Endothelial cell of umbilical vein (primary cell): ENCODE data around the gene STRN3. TPM values are rescaled to one million over a fixed set of nuclear protein-coding genes. Genes with fewer than 3 reads are reported as not detected.

Experiments used
- BruUV-seq: library from RNA; stranded (reverse); fragments of 400-500 nt; replicated peaks from 2 replicates; lab custom pipeline; 2021; lab: Mats Ljungman, UMichigan
- CTCF ChIA-PET: fragments of 300-600, 350-600 bp; sonication (Branson Sonifier 250); formaldehyde crosslinking; loops from one replicate; lab custom pipeline; 2021; ENCODE audit warnings: antibody characterized with exemption, inconsistent platforms; lab: Charles Lee
- POLR2A ChIA-PET: fragments of 300-600, 350-600 bp; sonication (Branson Sonifier 250); formaldehyde crosslinking; loops from one replicate; lab custom pipeline; 2021; ENCODE audit warnings: antibody characterized with exemption, inconsistent platforms; lab: Charles Lee
- DNase-seq: peaks from one replicate; pipeline ENCODE4 v3.0.0-alpha.2; 2011; ENCODE audit warnings: low read depth, low spot score
- FAIRE-seq: peaks from 2 replicates; lab custom pipeline; 2011; peaks lifted over from hg19 to GRCh38; lab: Jason Lieb, UNC
- H2AFZ ChIP-seq: 2 replicates; pipeline ENCODE4 v1.6.0; 2012; ENCODE audit warnings: low read depth, low read length, control low read depth, inconsistent platforms
- H3K27ac ChIP-seq: 2 replicates; pipeline ENCODE4 v1.5.1; 2011; ENCODE audit warnings: low read depth, mild to moderate bottlenecking, control low read depth, low read length, moderate library complexity; ENCODE audit not compliant: insufficient read depth
- H3K27me3 ChIP-seq, 2 experiments: 2 replicates each; pipeline versions ENCODE4 v1.6.0 to v1.6.1; 2011; ENCODE audit warnings: low read length in 2 of 2, mixed read lengths in 1 of 2; ENCODE audit not compliant: control insufficient read depth in 2 of 2, insufficient read depth in 2 of 2
- H3K36me3 ChIP-seq, 2 experiments: 2 replicates in 1 of 2; 3 replicates in 1 of 2; pipeline ENCODE4 v1.5.1; 2011; ENCODE audit warnings: low read length in 2 of 2, mild to moderate bottlenecking in 1 of 2, moderate library complexity in 1 of 2; ENCODE audit not compliant: control insufficient read depth in 2 of 2, insufficient read depth in 2 of 2; ENCODE audit errors: extremely low read depth in 1 of 2
- H3K4me1 ChIP-seq: 3 replicates; pipeline ENCODE4 v1.5.1; 2011; ENCODE audit warnings: mild to moderate bottlenecking, low read length; ENCODE audit not compliant: control insufficient read depth, insufficient read depth; ENCODE audit errors: extremely low read depth
- H3K4me2 ChIP-seq: 2 replicates; pipeline ENCODE4 v1.6.1; 2011; ENCODE audit warnings: low read length, control low read depth, mixed read lengths; ENCODE audit not compliant: insufficient read depth
- H3K4me3 ChIP-seq, 3 experiments: fragments of 200-600 bp in 1 of 3; sonication (generic), shearing (Covaris generic) in 1 of 3; replicated peaks in 1 of 3; 2 replicates each; pipeline ENCODE4 v1.5.1; 2011 to 2016; ENCODE audit warnings: control low read depth in 3 of 3, low read length in 3 of 3, mild to moderate bottlenecking in 2 of 3, inconsistent platforms in 1 of 3, low read depth in 1 of 3, moderate library complexity in 1 of 3; ENCODE audit not compliant: insufficient read depth in 1 of 3
- H3K79me2 ChIP-seq: 2 replicates; pipeline ENCODE4 v1.6.0; 2012; ENCODE audit warnings: low read length, inconsistent platforms; ENCODE audit not compliant: control insufficient read depth, insufficient read depth
- H3K9ac ChIP-seq: replicated peaks from 2 replicates; pipeline ENCODE3; 2011; ENCODE audit warnings: low read length, control low read depth; ENCODE audit not compliant: insufficient read depth; ENCODE audit errors: extremely low read depth
- H3K9me1 ChIP-seq: replicated peaks from 3 replicates; pipeline ENCODE4 v1.6.0; 2011; ENCODE audit warnings: mild to moderate bottlenecking, low read length; ENCODE audit not compliant: control insufficient read depth, insufficient read depth; ENCODE audit errors: extremely low read depth
- H3K9me3 ChIP-seq: replicated peaks from 2 replicates; pipeline ENCODE4 v1.5.1; 2012; ENCODE audit warnings: low read length, inconsistent platforms; ENCODE audit not compliant: control insufficient read depth, insufficient read depth
- H4K20me1 ChIP-seq: replicated peaks from 2 replicates; pipeline ENCODE3; 2011; ENCODE audit warnings: mild to moderate bottlenecking, low read length; ENCODE audit not compliant: control insufficient read depth, insufficient read depth; ENCODE audit errors: extremely low read depth
- CTCF ChIP-seq, 2 donors: IDR thresholded peaks; 1 replicate in 1 of 2; 2 replicates in 1 of 2; pipeline ENCODE4 v1.5.1; 2011; ENCODE audit warnings: low read length in 2 of 2, mild to moderate bottlenecking in 2 of 2, moderate library complexity in 2 of 2, control low read depth in 1 of 2, inconsistent platforms in 1 of 2, low read depth in 1 of 2; ENCODE audit not compliant: insufficient read depth in 1 of 2; ENCODE audit errors: extremely low read depth in 1 of 2
- FOS ChIP-seq: IDR thresholded peaks from 2 replicates; pipeline ENCODE4 v1.6.1; 2011; ENCODE audit warnings: mild to moderate bottlenecking, low read length, moderate library complexity, borderline replicate concordance; ENCODE audit not compliant: insufficient read depth
- GATA2 ChIP-seq: IDR thresholded peaks from 2 replicates; pipeline ENCODE4 v1.7.0; 2011; ENCODE audit warnings: low read depth, mild to moderate bottlenecking, moderate library complexity, mixed read lengths, low read length; ENCODE audit not compliant: insufficient read length, insufficient read depth
- JUN ChIP-seq: IDR thresholded peaks from 2 replicates; pipeline ENCODE4 v1.6.1; 2011; ENCODE audit warnings: borderline replicate concordance, low read depth; ENCODE audit not compliant: insufficient read length, insufficient read depth
- MAX ChIP-seq: IDR thresholded peaks from 2 replicates; pipeline ENCODE4 v1.6.1; 2011; ENCODE audit not compliant: insufficient read depth, insufficient read length
- MYC ChIP-seq: IDR thresholded peaks from one replicate; pipeline ENCODE4 v1.6.1; 2011; ENCODE audit warnings: mild to moderate bottlenecking, low read depth, low read length
- POLR2A ChIP-seq: IDR thresholded peaks from 2 replicates; pipeline ENCODE4 v1.6.1; 2012; ENCODE audit warnings: low read depth, mild to moderate bottlenecking, control low read depth, low read length
- POLR2AphosphoS5 ChIP-seq: IDR thresholded peaks from 2 replicates; pipeline ENCODE4 v1.6.1; 2012; ENCODE audit warnings: low read depth, mild to moderate bottlenecking, control low read depth, low read length, moderate library complexity; ENCODE audit not compliant: insufficient read depth
- dilution Hi-C: fragments of 300-500 bp; cut with MboI; formaldehyde crosslinking; loops from one replicate; pipeline ENCODE4 v1.15.0; 2019; ENCODE audit warnings: low sequenced_read_pairs; ENCODE audit not compliant: extremely low pct_ligation_motif_present
- intact Hi-C: fragments of 100-400 bp; cut with micrococcal nuclease; formaldehyde crosslinking; loops from one replicate; pipeline ENCODE4 v1.10.0; 2022
- polyA plus RNA-seq, 4 experiments: library from polyadenylated mRNA; depleted of rRNA in 3 of 4; stranded (reverse) in 3 of 4; unstranded in 1 of 4; fragments of >200 nt; gene quantifications; 2 replicates each; pipeline versions ENCODE4 v1.2.1 to v1.2.3, GENCODE V29; 2011 to 2012; ENCODE audit warnings: missing spikeins in 1 of 4
- total RNA-seq: library from RNA; stranded (reverse); gene quantifications from 2 replicates; pipeline ENCODE4 v1.2.3, GENCODE V29; 2021

STRN3 gene
- total and polyA plus RNA-seq, 2 donors (not counting 3 experiments of a cell fraction or from before 2014, with no cell fraction given), result 8.4 to 35.1 TPM

GRCh38 chr14:30849354-30849753 lies 176.8 kb downstream of the STRN3 start:
- TF ChIP-seq GATA2, result no peak
- no peak for TF ChIP-seq POLR2A
- TF ChIP-seq FOS, result no peak
- no peak for TF ChIP-seq POLR2AphosphoS5
- no peak for TF ChIP-seq CTCF (IDR thresholded peaks at IDR 0.05; ENCODE audit: extremely low read depth in 1 of 2, insufficient read depth in 1 of 2, low read depth in 1 of 2, low read length in 2 of 2)
- TF ChIP-seq JUN, result no peak
- no peak for TF ChIP-seq MYC
- TF ChIP-seq MAX, result no peak
- BruUV-seq, result no TSS peak
- H2AFZ ChIP-seq, result no peak overlapping the region
- DNase-seq (no peak), FAIRE-seq (no peak)
- no peak overlapping the region for H3K9ac ChIP-seq
- H3K27me3 ChIP-seq, result peaks cover 3 to 11% of the 10 kb centered on the region in 2 experiments
- ChIA-PET POLR2A (no interaction called here), CTCF (no interaction called here)
- no peaks in the 10 kb centered on the region for H3K4me1 ChIP-seq
- dilution Hi-C loops (no loop called here), intact Hi-C loops (no loop called here)
- H3K4me2 ChIP-seq, result no peak overlapping the region
- no peaks in the 10 kb centered on the region for H4K20me1 ChIP-seq
- no peaks in the 10 kb centered on the region for H3K79me2 ChIP-seq
- H3K36me3 ChIP-seq, result no peaks in the 10 kb centered on the region
- no peak overlapping the region for H3K27ac ChIP-seq
- no peaks in the 10 kb centered on the region for H3K9me3 ChIP-seq
- H3K4me3 ChIP-seq, result no peak overlapping the region
- no peaks in the 10 kb centered on the region for H3K9me1 ChIP-seq
